GM18499 (cell line): ENCODE results near the gene RGS12.

Experiments
- ATAC-seq: cut with Tn5 transposase; IDR thresholded peaks from one replicate; pipeline ENCODE4 v1.9.1; 2021; ENCODE audit warnings: moderate number of reproducible peaks; ENCODE audit not compliant: insufficient read depth, unreplicated experiment

The RGS12 gene

DNA sequence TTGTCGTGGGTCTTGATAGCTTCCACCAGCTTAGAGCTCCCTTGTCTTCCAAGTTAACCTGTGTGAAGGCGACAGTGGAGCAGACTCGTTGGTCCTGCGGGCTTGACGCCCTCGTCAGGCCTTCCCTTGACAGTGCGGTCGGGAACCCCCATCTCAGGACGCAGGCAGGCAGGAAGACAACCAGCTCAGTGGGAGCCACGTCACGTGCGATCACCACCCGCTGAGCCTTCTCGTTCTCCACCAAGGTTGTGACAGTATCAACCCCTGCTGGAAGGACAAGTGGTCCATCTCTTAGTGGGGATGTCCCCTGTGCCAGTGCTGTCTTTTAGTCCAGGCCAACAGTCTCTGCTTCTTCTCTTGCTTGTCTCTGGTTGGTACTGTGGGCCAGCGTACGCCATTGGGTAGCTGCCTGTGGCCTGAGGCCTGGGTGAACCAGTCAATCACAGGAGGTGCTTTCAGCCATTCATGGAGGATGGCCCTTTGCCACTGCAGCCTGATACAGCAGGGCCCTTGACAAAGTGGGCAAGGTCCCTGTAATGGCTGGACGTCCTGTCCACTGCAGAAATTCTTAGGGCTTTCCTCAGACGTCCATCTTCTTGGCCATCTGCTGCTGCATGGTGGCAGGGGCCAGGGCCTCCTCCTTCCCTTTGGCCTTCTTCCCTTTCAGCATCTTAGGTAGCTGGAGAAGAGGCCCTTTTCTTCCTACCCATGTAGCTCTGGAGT, 31.4 kb downstream of the RGS12 start:
- no peak for ATAC-seq

DNA sequence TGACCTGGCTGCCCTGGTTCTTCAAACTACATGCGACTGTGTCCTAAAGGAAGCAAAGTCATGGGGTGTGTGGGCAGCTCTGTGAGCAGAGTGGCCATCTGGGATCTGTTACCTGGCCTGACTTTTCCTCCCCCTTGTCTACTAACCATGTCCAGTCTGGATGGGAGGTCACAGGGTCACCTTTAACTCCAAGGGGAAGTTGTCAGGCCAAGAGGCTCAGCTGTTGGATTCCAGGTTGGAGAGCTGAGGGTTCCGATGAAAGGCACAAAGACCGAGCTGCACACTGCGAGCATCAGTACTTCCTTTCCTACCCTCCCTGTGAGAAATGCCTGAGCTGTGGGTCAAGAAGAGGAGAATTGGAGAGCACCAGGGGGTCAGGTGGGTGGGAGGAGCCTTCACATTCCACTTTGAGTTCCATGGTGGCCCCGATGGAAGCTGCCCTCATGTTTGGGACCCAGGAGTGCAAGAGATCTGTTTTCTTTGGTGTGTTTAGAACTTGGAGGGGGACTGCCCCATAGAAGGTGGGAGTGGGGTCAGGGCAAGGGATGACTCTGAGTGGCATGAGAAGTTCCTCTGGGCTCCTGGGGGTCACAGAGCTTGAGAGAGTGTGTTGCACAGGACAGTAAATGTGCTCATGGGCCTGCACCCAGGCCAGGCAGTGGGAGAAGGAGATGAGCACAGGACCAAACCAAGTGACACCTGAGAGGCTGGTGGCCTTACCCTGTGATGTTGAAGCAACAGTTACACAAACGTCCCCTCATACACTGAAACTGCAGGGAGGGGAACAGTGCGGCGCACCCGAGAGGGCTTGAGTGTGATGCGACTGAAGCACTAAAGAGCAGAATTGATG, 36.2 kb downstream of the RGS12 start:
- no peak for ATAC-seq

DNA sequence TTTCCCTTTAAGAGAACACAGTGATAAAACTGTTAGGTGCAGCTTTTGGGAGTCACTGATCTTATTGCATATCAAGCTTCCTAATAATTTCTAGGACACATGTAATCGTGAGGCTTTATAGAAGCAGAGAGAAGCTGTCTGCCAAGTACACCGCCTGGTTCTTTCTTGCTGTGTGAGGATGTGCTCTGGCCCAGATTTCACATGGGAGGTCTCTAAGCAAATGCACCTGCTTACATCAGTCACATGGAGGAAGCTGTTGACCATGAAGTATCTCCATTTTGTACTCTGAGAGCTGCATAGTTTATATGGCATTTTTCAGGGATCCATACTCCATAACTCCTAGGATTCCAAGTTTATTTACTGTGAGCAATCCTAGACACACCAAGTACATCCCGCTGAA, 37.1 kb downstream of the RGS12 start:
- ATAC-seq, result no peak

DNA sequence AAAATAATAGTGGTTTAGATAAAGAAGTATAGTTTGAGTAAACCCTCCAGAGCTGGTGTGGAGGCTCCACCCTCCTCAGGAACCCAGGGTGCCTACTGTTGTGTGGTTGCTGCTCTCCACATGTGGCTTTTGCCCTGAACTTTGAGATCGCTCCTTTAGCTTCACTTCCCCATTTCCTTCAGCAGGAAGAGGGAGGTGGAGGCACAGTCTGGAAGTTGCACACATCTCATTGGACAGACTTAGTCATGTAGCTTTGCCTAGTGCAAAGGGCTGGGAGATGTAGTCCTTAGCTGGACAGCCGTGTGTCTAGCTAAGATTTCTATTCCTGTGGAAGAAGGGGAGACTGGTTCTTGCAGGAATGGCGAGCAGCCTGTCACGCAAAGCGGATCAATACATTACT, 37.9 kb downstream of the RGS12 start:
- no peak for ATAC-seq

DNA sequence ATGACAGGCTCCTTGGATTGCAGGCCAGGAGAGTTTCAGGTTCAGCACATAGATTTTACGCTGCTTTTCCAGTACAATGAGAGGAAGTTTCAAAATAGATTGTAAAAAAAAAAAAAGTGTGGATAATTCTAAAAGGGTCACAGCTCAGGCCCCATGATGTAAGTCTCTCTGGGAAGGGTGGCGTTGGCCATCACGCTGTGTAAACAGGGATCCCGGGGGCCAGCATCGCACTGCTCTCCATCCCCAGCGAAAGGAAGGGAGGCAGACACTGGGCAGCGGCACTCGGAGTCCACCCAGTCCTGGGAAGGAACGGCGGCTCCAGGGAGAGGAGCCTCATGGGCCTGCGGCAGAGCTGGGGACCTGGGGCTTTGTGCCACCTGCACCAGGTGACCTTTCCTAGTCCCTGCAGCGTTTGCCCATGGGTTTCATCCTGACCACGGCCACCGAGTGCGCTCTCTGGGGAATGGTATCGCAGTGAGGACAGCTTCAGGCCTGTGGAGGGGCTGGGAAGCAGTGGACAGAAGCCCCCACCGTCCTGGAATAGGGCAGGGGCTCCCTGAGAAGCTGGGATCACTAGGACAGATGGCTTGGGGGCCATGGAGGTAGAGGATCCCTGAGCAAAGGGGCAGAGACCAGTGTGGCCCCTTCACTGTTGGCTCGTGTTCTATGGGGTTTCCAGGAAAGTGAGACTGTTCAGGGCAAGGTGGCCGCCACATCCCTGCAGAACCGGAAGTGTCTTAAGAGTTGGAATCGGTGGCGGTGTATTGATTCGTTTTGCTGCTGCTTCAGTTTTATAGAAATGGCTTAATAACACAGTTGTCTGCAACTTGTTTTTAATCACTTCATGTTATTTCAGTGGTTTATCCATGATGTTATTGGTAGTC, 38.9 kb downstream of the RGS12 start:
- ATAC-seq, result no peak

DNA sequence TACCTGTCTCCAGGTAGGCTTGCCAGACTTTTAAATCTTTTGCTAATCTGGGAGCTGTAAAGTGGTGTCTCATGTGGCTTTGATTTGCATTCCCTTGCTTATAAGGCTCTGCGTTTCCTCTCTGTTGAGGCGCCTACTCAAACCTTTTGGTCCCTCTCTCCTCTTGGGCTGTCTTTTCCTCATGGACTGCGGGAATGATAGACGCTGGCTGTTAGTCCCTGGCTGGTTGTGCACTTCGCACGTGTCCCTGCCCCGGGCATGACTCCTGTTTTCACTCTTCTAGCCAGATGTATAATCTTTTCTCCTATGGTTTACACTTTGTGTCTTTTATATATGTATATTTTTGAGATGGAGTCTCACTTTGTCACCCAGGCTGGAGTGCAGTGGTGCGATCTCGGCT, 39.7 kb downstream of the RGS12 start:
- ATAC-seq, result no peak

DNA sequence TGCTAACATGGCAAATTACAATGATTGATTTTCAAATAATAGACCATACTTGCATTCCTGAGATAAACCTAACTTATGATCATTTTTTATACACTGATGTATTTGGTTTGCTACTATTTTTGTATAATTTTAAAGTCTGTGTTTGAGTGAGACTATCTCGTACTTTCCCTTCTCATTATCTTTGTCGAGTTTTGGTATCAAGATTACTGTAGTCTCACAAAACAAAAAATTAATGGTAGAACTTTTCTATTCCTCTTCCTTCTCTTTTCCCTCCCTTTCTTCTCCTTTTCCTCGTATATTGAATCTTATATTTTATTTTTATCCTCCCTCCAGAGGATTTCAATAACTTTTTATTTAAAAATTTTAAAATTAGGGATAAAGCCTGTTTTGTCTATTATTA, 41.5 kb downstream of the RGS12 start:
- ATAC-seq, result no peak

DNA sequence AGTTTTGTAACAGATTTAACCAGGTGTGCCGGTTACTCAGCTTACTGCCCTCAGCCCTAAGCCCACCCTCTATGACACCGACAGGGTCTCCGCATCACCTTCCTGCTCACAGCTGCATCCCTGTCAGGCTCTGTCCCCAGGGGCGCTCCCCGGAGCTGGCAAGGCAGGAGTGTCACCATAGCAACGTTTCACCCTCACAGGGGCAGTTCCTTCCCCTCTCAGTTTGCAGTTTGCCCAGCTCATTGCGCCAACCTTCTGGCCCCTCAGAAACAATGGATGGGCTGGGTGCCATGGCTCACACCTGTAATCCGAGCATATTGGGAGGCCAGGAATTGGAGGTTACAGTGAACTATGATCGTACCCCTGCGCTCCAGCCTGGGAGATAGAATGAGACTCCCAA, 42.6 kb downstream of the RGS12 start:
- ATAC-seq, result no peak

DNA sequence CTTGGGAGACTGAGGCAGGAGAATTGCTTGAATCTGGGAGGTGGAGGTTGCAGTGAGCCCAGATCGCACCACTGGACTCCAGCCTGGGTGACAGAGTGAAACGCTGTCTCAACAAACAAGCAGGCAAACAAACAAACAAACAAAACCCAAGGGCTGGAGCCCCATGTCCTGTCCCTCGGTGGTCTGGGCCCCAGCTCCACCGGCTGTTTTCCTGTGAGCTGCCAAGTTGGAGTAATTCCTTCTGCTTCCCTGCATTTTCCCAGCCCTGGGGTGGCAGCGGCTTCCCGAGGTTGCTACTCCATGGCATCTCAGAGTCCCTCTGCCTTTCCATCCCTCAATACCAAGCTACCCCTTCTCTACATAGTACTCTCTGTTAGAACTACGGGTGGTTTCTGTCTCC, 43.2 kb downstream of the RGS12 start:
- ATAC-seq, result no peak

DNA sequence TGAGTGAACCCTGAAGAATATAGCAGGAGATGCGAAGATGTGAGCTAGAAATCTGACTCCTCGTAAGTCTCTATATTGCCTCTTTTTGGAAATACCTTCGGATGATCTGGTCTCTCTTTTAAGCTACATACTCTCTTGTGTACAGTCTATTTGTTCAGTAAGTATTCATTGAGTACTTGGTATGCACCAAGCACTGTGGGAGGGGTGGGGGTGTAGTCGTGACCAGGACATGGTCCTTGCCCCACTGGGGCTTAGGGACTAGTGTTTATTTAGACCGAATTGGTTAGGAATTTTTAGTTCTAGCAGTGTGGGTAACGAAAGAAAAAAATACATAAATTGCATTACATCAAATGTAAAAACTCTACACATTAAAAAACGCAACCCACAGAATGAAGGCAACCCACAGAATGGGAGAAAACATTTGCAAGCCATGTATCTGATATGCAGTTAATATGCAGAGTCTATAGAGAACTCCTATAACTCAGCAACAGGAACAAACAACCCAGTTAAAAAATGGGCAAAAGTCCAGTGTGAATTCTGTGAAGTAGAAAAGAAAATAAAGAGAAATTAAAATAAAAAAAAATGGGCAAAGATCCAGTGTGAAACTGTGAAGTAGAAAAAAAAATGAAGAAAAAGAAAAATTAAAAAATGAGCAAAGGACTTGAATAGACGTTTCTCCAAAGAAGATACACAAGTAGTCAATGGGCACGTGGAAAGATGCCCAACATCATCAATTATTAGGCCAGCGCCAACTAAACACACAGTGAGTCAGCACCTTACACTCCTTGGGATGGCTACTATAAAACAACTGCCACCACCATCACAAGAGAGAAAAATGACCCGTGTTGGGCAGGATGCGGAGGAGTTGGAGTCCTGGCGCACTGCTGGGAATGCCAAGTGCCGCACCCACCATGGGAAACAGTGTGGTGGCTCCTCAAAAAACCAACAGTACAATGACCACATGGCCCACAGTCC, 43.8 kb downstream of the RGS12 start:
- ATAC-seq, result no peak

DNA sequence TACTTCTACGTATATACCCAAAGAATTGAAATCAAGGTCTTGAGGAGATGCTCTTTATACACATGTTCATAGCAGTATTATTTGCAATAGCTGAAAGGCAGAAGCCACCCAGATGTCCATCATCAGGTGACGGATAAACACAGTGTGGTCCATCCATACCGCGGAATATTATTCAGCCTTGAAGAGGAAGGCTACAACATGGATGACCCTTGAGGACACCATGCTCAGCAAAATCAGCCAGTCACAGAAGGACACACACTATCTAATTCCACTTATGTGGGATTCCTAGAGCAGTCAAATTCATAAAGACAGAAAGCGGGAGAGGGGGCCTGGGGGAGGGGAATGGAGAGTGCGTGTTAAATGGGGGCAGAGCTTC, 44.5 kb downstream of the RGS12 start:
- ATAC-seq, result no peak

DNA sequence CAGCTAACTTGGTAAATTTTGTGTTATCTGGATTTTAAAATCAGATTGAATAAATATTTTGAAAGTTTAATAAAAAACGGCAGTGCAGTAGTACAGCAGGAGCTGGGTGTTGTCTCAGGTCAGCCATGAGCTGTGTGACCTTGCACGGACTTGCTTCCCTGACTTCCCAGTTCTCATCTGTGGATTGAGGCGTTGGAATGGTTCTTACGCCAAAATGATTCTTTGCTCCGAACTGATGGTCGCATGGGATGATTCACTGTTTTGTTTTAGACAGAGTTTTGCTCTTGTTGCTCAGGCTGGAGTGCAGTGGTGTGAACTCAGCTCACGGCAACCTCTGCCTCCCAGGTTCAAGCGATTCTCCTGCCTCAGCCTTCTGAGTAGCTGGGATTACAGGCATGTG, 45.0 kb downstream of the RGS12 start:
- no peak for ATAC-seq

DNA sequence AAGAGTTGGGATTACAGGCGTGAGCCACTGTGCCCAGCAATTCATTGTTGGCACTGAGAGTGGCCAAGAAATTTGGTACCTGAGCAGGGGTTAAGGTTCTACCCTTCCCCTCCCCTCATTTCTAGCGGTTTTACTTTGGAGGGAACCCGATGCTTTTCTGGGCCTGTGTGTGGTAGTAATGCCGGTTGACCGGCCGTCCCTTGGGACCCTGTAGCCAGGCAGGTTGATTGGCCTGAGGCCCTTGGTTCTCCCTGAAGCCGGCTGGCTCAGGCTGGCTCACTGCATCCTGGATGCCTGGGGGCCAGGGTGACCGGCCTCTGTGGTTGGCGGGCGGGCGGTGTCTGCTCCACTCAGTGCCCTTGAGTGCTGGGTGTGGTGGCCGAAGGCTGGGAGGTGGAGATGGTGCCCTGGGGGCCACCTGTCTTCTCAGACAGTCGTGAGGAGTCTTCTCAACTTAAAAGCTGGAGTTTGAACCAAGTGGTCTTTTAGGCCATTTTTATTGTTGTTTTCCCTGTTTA, 45.6 kb downstream of the RGS12 start:
- ATAC-seq, result no peak

DNA sequence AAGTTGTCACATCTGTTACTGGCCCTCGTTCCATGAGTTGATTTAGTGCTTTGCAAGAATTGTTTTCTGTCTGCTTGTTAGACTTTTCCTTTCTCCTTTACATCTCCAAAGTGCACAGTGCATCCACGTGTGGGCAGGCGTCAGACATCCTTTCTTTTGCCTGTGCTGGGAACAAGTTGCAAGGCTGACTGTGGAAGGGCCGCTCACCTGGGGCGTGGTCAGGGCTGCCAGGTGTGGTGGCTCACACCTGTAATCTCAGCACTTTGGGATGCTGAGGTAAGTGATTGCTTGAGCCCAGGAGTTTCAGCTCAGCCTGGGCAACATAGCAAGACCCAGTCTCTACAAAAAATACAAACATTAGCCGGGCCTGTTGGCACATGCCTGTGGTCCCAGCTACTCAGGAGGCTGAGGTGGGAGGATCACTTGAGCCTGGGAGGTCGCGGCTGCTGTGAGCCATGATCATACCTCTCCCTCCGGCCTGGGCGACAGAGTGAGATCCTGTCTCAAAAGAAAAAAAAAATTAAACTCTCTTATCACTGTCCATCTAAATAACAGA, 46.2 kb downstream of the RGS12 start:
- no peak for ATAC-seq

DNA sequence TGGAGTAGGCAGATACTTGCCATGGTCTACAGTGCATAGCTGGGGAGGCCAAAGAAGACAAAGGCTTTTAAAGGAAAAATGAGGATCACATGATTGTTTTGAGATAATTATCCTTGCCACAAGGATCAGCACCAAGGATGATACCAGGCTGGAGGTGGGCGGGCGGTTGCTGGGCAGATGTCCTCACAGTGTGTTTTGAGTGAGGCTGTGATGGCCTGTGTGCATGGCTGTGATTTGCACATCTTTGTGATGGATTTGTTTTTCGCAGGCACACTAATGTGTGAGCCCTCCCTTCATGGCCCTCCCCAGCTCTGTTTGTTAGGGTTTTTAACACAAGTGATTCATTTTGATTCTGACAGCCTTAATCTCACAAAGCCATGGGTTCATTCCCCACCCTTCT, 46.8 kb downstream of the RGS12 start:
- no peak for ATAC-seq

DNA sequence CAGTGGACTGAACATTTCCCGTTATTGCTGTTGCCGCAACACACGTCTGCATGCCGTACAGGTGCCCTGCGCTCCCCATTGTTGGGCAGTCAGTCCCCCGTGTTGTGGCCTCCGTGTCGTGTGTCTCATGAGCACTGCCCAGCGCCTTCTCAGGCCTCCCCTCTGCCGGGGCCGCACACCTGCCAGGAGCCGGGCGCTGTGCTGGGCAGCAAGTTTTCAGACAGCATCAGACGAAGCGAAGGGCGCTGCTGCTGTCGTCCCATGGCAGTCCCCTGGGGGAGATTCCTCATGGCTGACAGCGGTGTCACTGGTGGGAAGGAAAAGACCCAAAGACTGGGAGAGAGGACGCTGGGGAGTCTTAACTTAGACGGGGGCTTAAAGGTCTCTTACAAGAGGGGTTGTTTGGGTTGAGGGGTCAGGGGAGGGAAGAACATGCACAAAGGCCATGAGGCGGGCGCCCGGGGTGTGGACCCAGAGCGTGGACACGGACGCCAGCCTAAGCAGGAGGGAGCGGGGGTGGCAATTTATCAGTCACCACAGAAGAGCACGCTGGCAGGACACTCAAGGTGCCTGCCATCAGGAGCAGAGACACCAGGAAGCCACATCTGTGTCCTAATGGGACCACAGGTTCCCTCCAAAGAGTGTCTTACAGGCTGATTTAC, 47.3 kb downstream of the RGS12 start:
- no peak for ATAC-seq

DNA sequence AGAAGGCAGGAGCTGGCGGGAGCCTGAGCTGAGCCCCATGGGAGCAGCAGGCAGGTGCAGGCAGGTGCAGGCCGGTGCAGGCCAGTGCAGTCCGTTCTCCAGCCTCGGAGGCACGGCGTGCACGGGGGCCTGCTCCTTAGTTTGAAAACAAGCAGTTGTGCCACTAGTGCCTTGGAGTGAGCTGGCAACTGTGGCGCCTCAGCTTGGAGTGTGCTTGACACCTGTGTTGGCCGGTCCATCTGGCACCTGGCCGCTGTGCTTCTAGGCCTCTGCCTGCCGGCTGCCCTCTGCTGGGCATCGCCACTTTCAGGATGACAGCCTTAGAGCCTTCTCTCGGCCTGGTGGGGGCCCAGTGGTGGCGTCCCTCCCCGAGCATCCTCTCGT, 47.9 kb downstream of the RGS12 start:
- no peak for ATAC-seq

DNA sequence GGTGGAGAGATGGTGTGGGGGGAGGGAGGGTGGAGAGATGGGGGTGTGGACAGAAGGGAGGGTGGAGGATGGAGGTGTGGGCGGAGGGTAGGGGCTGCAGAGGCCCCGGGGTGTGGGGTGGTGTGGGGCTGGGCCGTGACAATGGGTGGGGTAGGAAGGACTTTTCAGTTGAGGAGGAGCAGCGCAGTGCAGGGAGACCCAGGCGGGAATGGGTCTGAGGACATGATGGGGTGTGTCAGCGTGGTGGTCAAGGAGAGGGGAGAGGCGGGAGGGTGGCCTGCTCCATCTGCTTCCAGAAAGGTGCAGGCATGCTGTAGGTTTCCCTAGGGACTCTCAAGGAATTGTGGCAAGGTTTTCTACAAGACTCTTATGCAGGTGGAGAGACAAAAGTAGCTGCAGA, 48.9 kb downstream of the RGS12 start:
- no peak for ATAC-seq
